Measurements from ENCODE around the gene SPATA18. TPM values are rescaled to one million over a fixed set of nuclear protein-coding genes. Genes with fewer than 3 reads are reported as not detected.

SPATA18 gene, protein sequence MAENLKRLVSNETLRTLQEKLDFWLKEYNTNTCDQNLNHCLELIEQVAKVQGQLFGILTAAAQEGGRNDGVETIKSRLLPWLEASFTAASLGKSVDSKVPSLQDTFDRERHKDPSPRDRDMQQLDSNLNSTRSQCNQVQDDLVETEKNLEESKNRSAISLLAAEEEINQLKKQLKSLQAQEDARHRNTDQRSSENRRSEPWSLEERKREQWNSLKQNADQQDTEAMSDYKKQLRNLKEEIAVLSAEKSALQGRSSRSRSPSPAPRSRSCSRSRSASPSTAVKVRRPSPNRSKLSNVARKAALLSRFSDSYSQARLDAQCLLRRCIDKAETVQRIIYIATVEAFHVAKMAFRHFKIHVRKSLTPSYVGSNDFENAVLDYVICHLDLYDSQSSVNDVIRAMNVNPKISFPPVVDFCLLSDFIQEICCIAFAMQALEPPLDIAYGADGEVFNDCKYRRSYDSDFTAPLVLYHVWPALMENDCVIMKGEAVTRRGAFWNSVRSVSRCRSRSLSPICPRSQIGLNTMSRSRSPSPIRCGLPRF
- total RNA-seq, result 3.1 TPM
- long read RNA-seq, partial matches to known transcripts, result 0 of 2 reads
- long read RNA-seq, other reads (novel, unspliced or antisense), result 1 of 2 reads

DNA sequence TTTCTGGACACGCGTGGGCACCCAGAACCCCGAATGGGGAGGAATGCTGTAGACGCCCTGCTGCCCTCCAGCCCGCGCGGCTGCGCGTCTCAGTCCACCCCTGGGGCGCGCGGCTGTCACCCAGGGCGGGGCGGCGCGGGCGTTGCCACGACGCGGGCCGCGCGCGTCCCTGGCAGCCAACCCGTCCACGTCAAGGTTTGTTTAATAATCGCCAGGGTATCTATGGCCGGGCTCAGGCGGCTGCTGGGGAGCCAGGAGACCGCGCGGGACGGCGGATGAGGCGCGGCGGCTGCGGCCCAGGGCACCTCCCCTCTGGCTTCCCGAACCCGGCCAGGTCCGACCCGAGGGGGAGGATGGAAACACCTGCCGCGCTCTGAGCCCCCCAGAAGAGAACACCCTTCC, at the start of gene SPATA18:
Gene SPATA18 (plus strand): TSS at position 92 of the 402 bp plus-strand sequence. CDS start 401 bp downstream, outside the sequence.
- DNase-seq (ENCODE audit: missing footprints), result no peak
- ATAC-seq, result peak; percentile 80
- intact Hi-C loops (cut with DNase I), result no loop called here

DNA sequence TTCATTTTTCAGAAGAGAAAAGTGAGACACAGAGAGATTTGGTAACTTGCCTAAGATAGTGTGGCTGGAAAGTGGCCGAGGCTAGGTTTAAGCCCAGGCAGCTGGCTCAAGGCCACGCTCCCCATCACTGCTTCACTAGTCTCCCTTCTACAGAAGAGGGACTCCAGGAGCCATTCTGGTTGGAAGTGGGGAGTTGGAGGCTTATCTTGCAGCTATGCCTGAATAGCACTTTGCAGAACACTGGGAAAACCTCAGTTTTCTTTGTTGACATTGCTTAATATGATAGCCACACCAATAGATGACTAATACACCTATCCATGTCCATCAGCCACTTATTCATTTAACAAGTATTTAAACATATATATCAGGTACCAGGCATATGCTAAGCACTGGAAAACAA, 49.5 kb upstream of the SPATA18 start:
- DNase-seq (ENCODE audit: missing footprints) (no peak), ATAC-seq (no peak)
- intact Hi-C loops (cut with DNase I), result no loop called here

DNA sequence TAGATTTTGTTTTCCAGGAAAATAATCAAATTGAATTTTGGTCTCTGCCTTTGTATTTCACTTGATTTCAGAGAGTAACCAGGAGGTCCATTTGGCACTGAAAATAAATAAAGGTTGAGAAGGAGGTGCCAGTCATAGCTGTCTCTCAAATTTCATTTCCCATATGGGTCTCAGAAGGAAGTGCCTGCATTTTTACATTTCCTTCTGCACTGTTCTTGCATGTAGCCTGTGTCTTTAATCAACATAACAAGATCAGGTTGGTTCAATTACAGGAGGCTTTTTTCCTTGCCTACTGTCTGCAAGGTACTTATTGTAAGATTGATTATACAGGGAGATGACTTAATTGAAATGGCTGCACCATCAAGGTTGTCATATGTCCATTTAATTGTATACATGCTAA, 46.7 kb upstream of the SPATA18 start:
- ATAC-seq (no peak), DNase-seq (ENCODE audit: missing footprints) (no peak)
- intact Hi-C loops (cut with DNase I), result no loop called here

DNA sequence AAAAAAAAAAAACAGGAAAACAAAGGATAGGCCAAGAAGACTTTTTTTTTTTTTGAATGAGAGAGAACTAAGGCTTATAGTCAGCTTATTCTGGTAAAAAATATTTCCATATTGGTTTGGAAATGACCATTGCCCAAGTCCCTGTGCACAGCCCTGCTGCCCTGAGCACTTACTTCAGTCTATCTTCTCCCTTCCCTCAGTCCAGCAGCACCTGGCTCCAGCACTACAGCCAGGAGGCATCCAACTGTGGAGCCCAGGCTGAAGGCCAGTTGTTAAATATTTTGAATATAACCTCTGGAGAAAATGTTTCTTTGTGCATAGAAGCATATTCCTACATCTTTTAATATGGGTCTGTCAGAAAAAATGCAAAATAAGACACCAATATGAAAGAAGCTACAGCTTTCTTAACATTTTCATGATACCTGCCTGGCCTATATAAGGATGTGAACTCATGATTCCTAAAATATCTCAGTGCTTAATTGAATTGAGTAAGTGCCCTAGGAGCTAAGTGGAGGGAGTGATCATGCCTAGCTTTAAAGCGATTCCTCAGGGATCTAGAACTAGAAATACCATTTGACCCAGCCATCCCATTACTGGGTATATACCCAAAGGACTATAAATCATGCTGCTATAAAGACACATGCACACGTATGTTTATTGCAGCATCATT, 45.4 kb upstream of the SPATA18 start:
- DNase-seq (ENCODE audit: missing footprints), result no peak
- no peak for ATAC-seq
- intact Hi-C loops (cut with DNase I), result no loop called here

DNA sequence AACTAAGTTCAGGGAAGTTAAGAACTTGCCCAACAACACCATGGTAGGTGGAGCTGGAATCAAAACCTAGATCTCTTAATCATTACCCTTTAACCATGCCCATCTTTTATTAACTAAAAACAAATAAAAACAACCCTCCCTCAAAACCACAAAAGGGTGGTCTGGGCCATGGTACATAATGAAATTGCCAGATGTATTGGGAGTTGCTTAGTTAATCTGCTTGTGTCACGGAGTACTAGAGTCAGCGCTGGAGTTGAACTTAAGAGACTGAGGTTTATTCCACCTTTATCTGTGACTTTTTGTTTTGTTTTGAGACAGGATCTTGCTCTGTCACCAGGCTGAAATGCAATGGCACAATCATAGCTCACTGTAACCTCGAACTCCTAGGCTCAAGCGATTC, 44.2 kb upstream of the SPATA18 start:
- intact Hi-C loops (cut with DNase I), result no loop called here
- ATAC-seq (no peak), DNase-seq (ENCODE audit: missing footprints) (no peak)

DNA sequence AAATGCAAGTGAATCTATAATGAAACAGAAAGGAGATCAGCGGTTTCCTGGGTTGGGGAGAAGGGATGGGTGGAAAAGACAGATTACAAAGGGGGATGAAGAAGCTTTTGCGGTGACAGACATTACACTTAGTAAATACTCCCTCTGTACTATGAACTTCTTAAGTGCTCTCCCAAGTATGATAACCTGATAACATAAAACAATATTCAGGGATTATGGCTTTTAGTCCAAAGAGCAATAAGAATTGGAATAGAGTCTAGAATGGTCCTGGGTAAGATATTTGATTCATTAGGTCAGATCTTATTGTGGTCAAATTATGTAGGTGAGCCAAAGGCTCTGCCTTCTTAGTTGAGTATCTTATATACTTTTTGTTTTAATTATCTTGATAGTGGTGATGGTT, 40.1 kb upstream of the SPATA18 start:
- intact Hi-C loops (cut with DNase I), result no loop called here
- ATAC-seq (no peak), DNase-seq (ENCODE audit: missing footprints) (no peak)

DNA sequence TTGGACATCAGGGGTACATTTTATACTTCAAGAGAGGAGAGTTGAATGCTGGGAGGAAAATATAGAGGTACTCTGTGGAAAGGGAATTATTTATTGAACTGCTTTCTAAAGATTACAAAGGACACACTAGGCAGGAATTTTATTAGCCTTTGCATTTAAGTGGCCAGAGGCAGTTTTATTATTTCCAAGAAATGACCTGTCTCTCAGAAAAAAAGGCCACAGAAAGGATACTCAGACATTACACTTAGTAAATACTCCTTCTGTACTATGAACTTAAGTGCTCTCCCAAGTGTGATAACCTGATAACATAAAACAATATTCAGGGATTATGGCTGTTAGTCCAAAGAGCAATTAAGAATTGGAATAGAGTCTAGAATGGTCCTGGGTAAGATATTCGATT, 38.5 kb upstream of the SPATA18 start:
- intact Hi-C loops (cut with DNase I), result no loop called here
- no peak for DNase-seq (ENCODE audit: missing footprints)
- ATAC-seq, result no peak

DNA sequence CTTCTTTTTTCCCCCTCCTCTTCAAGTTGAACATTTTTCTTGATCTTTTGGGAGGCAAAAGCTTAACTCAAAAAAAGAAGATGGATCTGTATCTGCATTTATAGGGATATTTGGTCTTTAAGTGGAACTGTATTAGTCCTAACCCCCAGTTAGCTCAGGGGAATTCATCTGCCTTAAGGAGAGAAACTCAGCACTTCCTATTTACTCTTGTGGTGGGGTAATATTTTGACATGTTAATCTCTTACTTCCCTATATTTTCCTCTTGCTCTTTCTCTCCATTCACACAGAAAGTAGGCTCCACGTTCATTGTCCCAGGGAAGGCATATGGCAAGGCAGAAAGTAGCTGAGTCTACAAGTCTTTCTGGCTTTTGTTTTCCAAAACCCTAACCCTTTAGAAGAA, 36.2 kb upstream of the SPATA18 start:
- intact Hi-C loops (cut with DNase I), result no loop called here
- DNase-seq (ENCODE audit: missing footprints) (no peak), ATAC-seq (no peak)

DNA sequence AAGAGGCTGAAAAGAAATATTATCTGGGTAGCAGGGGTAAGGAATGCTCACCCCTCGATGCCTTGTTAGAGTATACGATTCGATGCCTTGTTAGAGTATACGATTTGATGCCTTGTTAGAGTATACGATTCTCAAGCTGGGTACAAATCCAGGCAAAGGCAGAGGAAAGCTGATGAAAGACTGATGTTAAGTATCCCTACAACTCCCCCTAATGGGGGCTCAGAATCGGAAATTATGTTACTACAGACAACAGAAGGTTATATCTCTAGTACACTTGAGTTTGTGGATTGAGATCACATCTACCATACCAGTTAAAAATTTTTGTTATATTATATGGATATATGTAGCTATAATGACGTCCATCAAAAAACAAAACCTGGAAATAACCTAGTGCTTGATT, 35.7 kb upstream of the SPATA18 start:
- DNase-seq (ENCODE audit: missing footprints), result no peak
- intact Hi-C loops (cut with DNase I), result no loop called here
- ATAC-seq, result no peak

DNA sequence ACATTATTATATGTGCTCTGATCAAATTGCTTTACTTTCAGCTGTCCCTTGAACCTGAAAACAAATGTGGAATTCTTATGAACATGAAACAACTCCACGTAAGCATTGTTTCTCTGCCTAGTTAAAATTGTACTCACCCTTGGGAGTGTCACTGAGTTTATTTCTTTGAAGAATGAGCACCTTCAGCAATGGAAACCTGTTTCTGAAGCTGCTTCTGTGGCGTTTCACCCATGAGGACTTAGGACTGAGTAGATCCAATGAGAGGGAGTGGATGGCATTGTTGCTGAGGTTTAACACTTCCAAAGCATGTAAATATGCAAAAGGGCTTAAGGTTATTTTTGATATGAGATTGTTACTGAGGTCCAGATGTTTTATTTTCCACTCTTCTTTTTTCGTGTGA, 34.1 kb upstream of the SPATA18 start:
- intact Hi-C loops (cut with DNase I), result no loop called here
- DNase-seq (ENCODE audit: missing footprints), result no peak
- ATAC-seq, result no peak

DNA sequence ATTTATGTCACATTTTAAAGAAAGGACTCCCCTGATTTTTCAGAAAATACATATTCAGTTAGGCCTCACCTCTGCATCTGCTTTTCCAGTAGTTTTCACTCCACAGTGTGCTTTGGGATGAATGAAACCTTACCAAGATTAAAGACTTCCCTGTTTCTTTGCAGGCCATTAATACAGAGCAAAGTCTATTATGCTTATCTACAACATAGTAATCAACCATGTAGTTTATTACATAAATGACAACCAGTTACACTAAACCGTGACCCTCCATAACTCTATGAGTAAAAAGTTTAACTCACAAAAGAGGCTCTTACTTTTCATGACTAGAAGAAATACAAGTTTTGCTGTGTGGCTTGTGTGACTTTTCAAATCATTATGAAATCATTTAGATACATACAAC, 33.3 kb upstream of the SPATA18 start:
- intact Hi-C loops (cut with DNase I), result no loop called here
- ATAC-seq, result no peak

DNA sequence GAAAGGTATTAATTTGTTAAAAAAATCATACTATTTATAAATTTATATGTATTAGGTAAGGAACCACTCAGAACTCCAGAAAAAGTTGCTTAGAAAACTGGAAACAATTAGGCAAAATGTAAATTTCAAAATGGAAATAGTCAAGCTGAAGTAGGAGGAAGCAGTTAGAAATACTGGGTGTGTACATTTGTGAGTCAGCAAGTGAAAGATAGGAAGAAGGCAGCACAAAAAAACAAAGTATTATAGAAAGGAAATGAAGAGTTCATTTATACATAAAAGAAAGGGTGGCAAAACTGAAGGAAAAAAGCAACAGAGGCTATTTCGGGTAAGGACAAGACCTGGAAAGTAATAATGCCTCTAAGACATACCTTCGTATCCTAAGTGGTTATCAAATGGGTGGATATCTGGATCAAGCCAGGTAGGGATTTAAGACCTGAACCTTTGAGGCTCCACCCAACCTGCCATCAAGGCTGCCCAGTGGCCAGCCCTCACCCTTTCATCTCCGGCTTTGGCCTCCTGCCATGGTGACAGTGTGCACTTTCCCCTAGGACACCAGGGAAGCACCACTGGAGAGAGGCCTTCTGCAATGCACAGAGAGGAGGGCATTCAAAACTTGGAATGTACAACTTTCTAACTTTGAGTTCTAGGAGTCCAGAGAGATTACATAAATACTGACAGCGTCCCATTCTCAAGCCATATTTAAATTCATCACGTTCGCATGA, 31.0 kb upstream of the SPATA18 start, which contains the start of gene LRRC66:
Gene LRRC66 (minus strand): TSS at position 428 of the 722 bp plus-strand sequence. CDS start 2,750 bp downstream, outside the sequence.
- intact Hi-C loops (cut with DNase I), result no loop called here
- DNase-seq (ENCODE audit: missing footprints) (no peak), ATAC-seq (no peak)

More for the DNA sequence above, 33.3 kb upstream of the SPATA18 start:
- DNase-seq (ENCODE audit: missing footprints), result no peak

DNA sequence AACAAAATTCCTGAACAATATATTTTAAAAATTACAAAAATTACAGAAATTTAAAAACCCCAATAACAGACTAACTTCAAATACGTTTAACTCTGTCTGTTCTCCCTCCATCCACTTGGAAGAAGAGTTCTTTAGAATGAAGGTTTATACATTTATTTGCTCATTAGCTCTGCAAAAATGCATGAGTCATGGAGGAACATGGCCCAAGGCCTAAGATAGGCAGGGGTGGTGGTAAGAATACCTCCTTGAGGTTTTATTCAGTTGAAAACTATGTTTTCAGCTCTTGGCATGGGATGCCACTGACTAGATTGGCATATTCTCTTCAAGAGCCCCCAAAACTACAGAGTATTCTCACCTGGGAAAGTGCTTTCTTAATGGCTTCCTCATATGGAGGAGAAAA, 22.1 kb upstream of the SPATA18 start:
- intact Hi-C loops (cut with DNase I), result loop anchor here (5.0 kb wide), 1 partner anchor 137 kb away; no protein-coding TSS in a partner anchor
- DNase-seq (ENCODE audit: missing footprints), result no peak
- no peak for ATAC-seq

DNA sequence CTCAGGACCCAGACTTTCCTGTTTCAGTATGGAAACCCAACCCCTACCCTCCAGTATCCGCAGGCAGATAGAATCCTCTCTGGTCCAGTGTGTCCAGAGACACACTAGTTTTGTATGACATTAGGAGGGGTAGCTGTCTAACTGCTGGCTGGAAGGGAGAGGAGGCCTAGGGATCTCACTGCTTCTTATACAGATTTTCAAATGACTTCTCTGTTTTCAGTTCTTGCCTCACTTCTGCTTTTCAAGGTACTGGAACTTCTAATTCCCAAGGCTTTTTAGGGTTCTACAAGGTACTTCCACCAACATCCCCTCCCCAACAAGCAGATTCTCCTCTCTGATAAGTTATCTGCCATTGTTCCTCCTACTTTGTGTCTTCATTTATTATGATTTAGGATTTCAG, 19.1 kb upstream of the SPATA18 start:
- intact Hi-C loops (cut with DNase I), result no loop called here
- no peak for DNase-seq (ENCODE audit: missing footprints)

DNA sequence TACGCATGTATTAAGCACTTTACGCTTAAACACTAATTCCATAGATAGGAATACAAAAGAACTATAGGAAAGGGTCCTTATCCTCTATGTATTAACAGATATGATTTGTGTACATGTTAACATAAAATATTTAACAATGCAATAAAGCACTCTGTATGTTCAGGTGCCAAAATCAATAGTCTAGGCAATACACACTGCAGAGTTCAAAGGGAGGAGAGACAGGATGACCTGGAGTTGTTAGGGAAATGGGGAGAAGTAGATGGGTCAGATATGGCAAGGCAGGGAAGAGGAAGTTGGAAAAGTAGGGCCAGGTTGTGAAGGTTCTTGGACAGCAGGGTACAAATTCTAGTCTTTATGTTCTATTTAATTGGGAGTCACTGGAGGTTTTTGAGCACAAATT, 15.9 kb upstream of the SPATA18 start:
- intact Hi-C loops (cut with DNase I), result no loop called here
- ATAC-seq (no peak), DNase-seq (ENCODE audit: missing footprints) (no peak)

More for the DNA sequence above, 19.1 kb upstream of the SPATA18 start:
- no peak for ATAC-seq

DNA sequence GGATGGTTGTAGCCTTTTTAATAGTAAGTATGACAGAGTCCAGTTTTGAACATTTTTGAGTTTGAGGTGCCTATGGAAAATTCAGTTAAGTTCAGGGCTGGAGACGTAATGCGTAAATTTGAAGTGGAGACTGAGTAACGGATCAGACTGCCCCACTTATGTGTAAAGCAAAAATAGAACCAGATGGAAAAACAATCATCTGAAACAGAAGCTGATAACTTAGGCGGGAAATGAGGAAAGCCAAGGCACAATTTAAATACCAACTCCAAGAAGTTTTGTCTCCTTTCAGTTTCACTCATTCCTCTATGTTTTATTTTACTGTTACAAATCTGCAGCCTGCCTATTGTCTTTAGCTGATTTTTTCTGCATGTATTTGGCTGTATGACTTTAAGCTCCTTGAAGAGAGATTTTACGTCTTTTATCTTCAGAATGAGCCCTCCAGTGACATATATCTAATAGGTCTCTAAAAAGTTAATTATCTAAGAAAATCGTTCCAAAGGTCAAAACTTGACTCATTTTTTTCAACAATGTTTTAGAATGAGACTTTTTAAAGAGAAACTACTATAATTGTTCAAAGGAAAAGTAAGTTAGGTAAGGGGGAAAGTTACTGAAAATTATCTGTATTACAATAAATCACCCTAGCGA, 14.1 kb upstream of the SPATA18 start:
- no peak for DNase-seq (ENCODE audit: missing footprints)
- no peak for ATAC-seq
- intact Hi-C loops (cut with DNase I), result loop anchor here (2.0 kb wide), 1 partner anchor 194 kb away; the partner anchor contains the start of gene DCUN1D4

DNA sequence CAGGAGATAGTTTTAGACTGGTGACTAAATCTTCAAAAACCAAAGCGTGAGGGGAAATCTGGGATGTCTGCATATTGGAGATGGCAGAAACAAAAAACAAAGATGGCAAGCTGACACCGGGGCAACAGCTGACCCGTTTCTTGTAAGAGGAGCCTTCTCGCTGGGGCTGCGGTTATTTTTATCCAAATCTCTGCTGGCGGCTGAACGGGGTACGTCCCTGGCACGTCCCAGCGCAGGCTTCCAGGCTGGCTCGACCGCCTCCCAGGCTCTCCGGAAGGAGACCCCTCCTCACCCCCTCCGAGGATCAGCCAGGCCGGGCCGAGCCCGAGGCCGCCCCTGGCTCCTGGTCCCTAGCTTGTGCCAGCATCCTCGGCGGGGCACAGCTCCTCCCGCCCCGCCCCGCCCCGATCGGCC, 13.4 kb upstream of the SPATA18 start:
- peak; percentile 70 for DNase-seq (ENCODE audit: missing footprints)
- ATAC-seq, result peak; percentile 52
- intact Hi-C loops (cut with DNase I), result loop anchor here (2.0 kb wide), 1 partner anchor 195 kb away; the partner anchor contains the start of gene DCUN1D4

DNA sequence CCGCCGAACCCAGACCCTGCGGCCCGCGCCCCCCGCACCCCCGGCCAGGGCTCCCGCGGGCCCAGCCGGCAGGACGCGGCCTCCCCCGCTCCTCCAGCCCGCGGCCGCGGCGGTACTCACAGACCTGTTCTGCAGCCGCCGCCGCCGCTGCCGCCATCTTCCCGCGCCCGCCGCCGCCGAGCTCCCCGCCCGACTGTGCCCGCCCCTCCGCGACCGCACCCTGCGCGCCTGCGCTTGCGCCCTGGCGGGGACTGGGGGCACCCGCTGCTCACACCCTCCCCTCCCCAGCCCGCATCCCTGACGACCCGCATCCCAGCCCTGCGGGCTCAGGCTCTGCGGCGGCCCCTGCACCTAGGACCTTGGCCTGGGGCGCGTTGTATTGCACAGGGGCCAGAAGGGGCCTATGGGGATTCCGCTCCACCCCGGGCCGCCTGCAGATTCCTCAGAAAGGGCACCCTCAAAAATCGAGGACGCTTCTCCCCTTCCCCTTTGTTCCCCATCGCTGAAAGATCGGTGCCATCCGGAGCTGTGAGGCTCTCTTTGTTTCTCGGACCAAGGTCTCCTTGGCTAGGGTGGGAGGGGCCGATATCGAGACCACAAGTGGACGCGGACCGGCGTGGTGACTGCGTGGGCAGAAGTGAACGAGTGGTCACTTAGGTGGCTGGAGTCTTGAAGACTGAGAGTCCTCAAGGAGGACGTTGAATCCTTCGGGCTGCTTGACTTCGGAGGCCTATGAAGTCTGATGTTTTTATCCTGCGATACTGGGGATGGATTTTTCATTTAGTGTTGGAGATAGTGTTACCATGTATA, 12.8 kb upstream of the SPATA18 start, which contains the start of gene SGCB:
Gene SGCB (minus strand): TSS at position 197 of the 810 bp plus-strand sequence. CDS start 40 bp downstream, at position 157.
- DNase-seq (ENCODE audit: missing footprints) (peak; percentile 81), ATAC-seq (peak; percentile 93)
- intact Hi-C loops (cut with DNase I), result no loop called here
